Fibroblast of lung (primary cell): ENCODE measurements around the gene AMMECR1.

Source experiments
- CTCF ChIP-seq, 2 donors: IDR thresholded peaks in 1 of 2; conservative IDR thresholded peaks in 1 of 2; 1 replicate in 1 of 2; 2 replicates in 1 of 2; pipeline ENCODE4 v1.5.1; 2011 to 2012; ENCODE audit warnings: low read length in 2 of 2, control low read depth in 1 of 2, inconsistent platforms in 1 of 2, low read depth in 1 of 2, mild to moderate bottlenecking in 1 of 2
- EZH2 ChIP-seq: IDR thresholded peaks from 2 replicates; pipeline ENCODE4 v1.5.1; 2012; ENCODE audit warnings: low read length, control low read depth, mild to moderate bottlenecking; ENCODE audit errors: missing control alignments

GRCh38 chrX:110163488-110163887 is 154.4 kb downstream of the AMMECR1 start:
- no peak for TF ChIP-seq CTCF (conservative IDR thresholded peaks at IDR 0.05 in 1 of 2, IDR thresholded peaks at IDR 0.05 in 1 of 2; ENCODE audit: low read depth in 1 of 2, low read length in 2 of 2)
- no peak for TF ChIP-seq EZH2
